ENCODE measurements around the gene PIK3R2. TPM values are rescaled to one million over a fixed set of nuclear protein-coding genes. Genes with fewer than 3 reads are reported as not detected.

Gene PIK3R2
- polyA plus RNA-seq, 1 experiment, result 19.7 TPM

DNA sequence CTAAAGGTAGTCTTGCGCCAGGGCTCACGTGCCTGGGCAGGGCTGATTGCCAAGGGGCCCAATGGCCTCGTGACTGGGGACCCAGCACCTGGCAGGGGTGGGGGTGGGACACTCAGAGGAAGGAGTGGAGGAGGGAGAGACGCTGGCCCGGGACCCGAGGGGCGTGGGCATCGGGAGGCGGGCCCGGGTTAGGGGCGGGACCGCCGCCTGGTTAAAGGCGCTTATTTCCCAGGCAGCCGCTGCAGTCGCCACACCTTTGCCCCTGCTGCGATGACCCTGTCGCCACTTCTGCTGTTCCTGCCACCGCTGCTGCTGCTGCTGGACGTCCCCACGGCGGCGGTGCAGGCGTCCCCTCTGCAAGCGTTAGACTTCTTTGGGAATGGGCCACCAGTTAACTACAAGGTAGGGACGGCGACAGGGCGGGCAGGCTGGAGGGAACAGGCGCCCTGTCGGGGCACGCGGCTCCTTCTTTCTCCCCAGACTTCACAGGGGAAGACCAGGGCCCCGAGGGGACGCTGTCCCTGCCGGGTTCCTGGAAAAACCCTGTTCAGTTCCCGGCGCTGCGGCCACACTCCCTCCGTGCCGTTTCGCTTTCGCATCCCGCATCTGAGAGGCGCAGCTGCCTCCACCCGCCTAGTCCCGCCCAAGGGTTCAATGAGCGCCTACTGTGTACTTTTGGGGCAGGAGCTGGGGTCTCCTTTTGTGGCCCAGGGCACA is 20.8 kb downstream of the PIK3R2 start, which contains the start of gene IFI30:
IFI30 (plus strand) TSS at position 242 of the 717 bp plus-strand sequence; CDS start at position 271, 29 bp downstream.
- no peak for DNase-seq (ENCODE audit: low read depth, low spot score)
- CTCF ChIA-PET, result interaction anchor here (0.9 to 1.2 kb wide), 2 partner anchors 60 to 79 kb away, joined by 3 to 4 read pairs; no protein-coding TSS in a partner anchor
- TF ChIP-seq, protein P1, sequence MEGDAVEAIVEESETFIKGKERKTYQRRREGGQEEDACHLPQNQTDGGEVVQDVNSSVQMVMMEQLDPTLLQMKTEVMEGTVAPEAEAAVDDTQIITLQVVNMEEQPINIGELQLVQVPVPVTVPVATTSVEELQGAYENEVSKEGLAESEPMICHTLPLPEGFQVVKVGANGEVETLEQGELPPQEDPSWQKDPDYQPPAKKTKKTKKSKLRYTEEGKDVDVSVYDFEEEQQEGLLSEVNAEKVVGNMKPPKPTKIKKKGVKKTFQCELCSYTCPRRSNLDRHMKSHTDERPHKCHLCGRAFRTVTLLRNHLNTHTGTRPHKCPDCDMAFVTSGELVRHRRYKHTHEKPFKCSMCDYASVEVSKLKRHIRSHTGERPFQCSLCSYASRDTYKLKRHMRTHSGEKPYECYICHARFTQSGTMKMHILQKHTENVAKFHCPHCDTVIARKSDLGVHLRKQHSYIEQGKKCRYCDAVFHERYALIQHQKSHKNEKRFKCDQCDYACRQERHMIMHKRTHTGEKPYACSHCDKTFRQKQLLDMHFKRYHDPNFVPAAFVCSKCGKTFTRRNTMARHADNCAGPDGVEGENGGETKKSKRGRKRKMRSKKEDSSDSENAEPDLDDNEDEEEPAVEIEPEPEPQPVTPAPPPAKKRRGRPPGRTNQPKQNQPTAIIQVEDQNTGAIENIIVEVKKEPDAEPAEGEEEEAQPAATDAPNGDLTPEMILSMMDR (IDR thresholded peaks at IDR 0.05; ENCODE audit: low read depth, low read length), result no peak
- Histone ChIP-seq H3K27ac (ENCODE audit: low read depth, low read length) (no peak within 1 kb of the TSS), H3K27me3 (ENCODE audit: control insufficient read depth, insufficient read depth, low read length) (peaks cover 5% of the 10 kb centered on the region), H3K9me3 (ENCODE audit: control insufficient read depth, insufficient read depth, low read length) (no peaks in the 10 kb centered on the region; the same call in 1 of the 2 replicates), H3K4me3 (ENCODE audit: low read depth, low read length) (peak within 1 kb of the TSS; percentile 73)
- POLR2A ChIA-PET, result no interaction called here

DNA sequence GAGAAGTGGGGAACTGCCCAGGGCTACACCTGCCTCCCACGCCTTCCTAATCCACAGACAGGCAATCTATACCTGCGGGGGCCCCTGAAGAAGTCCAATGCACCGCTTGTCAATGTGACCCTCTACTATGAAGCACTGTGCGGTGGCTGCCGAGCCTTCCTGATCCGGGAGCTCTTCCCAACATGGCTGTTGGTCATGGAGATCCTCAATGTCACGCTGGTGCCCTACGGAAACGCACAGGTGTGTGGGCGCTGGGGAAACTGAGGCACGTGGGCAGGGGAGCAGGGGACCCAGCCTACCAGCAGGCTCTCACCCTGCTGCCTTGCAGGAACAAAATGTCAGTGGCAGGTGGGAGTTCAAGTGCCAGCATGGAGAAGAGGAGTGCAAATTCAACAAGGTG is 22.0 kb downstream of the PIK3R2 start:
- Histone ChIP-seq H3K27me3 (ENCODE audit: control insufficient read depth, insufficient read depth, low read length) (peaks cover 5% of the 10 kb centered on the region), H3K27ac (ENCODE audit: low read depth, low read length) (no peak overlapping the region), H3K4me3 (ENCODE audit: low read depth, low read length) (no peak overlapping the region), H3K9me3 (ENCODE audit: control insufficient read depth, insufficient read depth, low read length) (no peaks in the 10 kb centered on the region; the same call in 1 of the 2 replicates)
- no peak for DNase-seq (ENCODE audit: low read depth, low spot score)
- TF ChIP-seq, protein P1 (IDR thresholded peaks at IDR 0.05; ENCODE audit: low read depth, low read length), result no peak
- POLR2A ChIA-PET, result no interaction called here
- CTCF ChIA-PET, result interaction anchor here (0.9 to 1.2 kb wide), 3 partner anchors 13 to 77 kb away, joined by 3 to 4 read pairs (median 3); no protein-coding TSS in a partner anchor

DNA sequence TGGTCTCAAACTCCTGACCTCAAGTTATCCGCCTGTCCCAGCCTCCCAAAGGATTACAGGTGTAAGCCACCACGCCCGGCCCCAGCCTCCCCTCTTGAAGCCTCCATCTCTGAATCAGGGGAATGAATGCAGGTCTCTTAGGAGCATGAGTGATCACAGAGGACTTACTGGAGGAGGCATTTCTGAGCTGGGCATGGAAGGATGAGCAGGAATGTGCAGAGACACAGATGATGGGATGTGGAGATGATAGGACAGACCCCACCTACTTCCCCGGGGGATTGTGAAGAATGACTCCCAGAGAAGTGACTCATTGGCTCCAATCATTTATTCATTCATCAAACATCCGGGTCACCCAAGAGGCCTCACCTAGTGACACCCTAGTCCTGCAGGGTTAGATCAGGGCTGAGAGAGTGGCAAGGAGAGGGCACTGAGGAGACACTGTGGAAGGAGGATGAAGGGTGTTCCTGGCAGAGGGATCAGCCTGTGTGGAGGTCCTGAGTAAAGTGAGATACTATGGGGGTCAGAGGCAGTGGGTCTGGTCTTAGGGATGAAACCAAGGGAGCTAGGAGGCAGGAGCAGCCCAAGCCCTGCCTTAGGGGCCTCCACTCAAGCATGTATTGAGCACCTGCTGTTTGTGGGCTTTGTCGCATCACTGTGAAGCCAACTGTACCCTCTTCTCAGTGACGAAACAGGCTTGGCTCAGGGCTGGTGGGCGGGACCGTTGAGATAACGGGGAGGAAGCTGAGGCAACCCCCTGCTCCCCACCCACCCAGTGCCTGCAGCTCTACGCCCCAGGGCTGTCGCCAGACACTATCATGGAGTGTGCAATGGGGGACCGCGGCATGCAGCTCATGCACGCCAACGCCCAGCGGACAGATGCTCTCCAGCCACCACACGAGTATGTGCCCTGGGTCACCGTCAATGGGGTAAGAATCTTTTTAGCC is 23.7 kb downstream of the PIK3R2 start:
- no peak for DNase-seq (ENCODE audit: low read depth, low spot score)
- Histone ChIP-seq H3K27me3 (ENCODE audit: control insufficient read depth, insufficient read depth, low read length) (peaks cover 7% of the 10 kb centered on the region), H3K4me3 (ENCODE audit: low read depth, low read length) (no peak overlapping the region), H3K27ac (ENCODE audit: low read depth, low read length) (no peak overlapping the region), H3K9me3 (ENCODE audit: control insufficient read depth, insufficient read depth, low read length) (no peaks in the 10 kb centered on the region; the same call in 1 of the 2 replicates)
- TF ChIP-seq, protein P1 (IDR thresholded peaks at IDR 0.05; ENCODE audit: low read depth, low read length), result no peak
- CTCF ChIA-PET, result interaction anchor here (0.6 to 1.6 kb wide), 5 partner anchors 15 to 103 kb away, joined by 3 to 7 read pairs (median 4); no protein-coding TSS in a partner anchor
- POLR2A ChIA-PET, result no interaction called here

DNA sequence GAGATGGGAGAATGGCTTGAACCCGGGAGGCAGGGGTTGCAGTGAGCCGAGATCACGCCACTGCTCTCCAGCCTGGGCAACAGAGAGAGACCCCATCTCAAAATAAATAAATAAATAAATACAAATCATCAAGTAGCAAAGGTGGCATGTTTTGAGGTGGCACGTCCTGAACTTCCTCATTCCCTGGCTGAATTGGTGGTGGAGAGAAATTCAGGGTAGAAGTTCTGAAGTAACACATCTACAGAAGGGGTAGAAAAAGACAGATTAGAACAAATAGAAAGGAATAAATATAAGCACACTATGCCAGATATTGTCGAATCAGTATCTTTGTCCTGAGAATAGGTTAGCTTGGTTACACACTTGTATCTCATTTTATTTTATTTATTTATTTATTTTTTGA is 27.0 kb downstream of the PIK3R2 start:
- CTCF ChIA-PET, result no interaction called here
- POLR2A ChIA-PET, result interaction anchor here (1.0 kb wide), 1 partner anchor 13 kb away, joined by 5 read pairs; the partner anchor contains the start of gene MPV17L2
- peaks cover 12% of the 10 kb centered on the region for H3K27me3 ChIP-seq (ENCODE audit: control insufficient read depth, insufficient read depth, low read length)
- H3K4me3 ChIP-seq (ENCODE audit: low read depth, low read length), result no peak overlapping the region
- TF ChIP-seq, protein P1 (IDR thresholded peaks at IDR 0.05; ENCODE audit: low read depth, low read length), result no peak
- H3K9me3 ChIP-seq (ENCODE audit: control insufficient read depth, insufficient read depth, low read length), result no peaks in the 10 kb centered on the region
- DNase-seq (ENCODE audit: low read depth, low spot score), result no peak
- no peak overlapping the region for H3K27ac ChIP-seq (ENCODE audit: low read depth, low read length)
